Caco-2 (cell line): ENCODE data around the gene CRNKL1. TPM values are rescaled to one million over a fixed set of nuclear protein-coding genes. Genes with fewer than 3 reads are reported as not detected.

Source experiments
- BruUV-seq: library from RNA; stranded (reverse); fragments of 400-500 nt; replicated peaks from 2 replicates; lab custom pipeline; 2021; lab: Mats Ljungman, UMichigan
- CTCF ChIA-PET: fragments of 300-600 bp; sonication (Branson Sonifier 250); formaldehyde crosslinking; loops from one replicate; lab custom pipeline; 2022; ENCODE audit warnings: antibody characterized with exemption; lab: Charles Lee
- POLR2A ChIA-PET: fragments of 300-600 bp; sonication (Branson Sonifier 250); formaldehyde crosslinking; loops from one replicate; lab custom pipeline; 2022; ENCODE audit warnings: antibody characterized with exemption; lab: Charles Lee
- DNase-seq, 2 experiments: peaks; one replicate each; pipeline versions ENCODE4 v3.0.0 to v3.0.0-alpha.2; 2020 to 2022
- H3K27me3 ChIP-seq: replicated peaks from 2 replicates; pipeline ENCODE4 v1.6.0; 2011; ENCODE audit warnings: low read length; ENCODE audit not compliant: control insufficient read depth, insufficient read depth
- H3K36me3 ChIP-seq: 2 replicates; pipeline ENCODE4 v1.5.1; 2011; ENCODE audit warnings: low read length; ENCODE audit not compliant: control insufficient read depth, insufficient read depth
- H3K4me1 ChIP-seq: fragments of 250-450 bp; sonication (Bioruptor Pico); 2 replicates; pipeline ENCODE4 v1.5.1; 2020; ENCODE audit warnings: mild to moderate bottlenecking
- H3K4me3 ChIP-seq: 2 replicates; pipeline ENCODE4 v1.5.1; 2011; ENCODE audit warnings: low read depth, mild to moderate bottlenecking, control low read depth, low read length
- H3K9me3 ChIP-seq: fragments of 250-450 bp; sonication (Bioruptor Pico); 2 replicates; pipeline ENCODE4 v1.5.1; 2020; ENCODE audit warnings: mild to moderate bottlenecking, moderate library complexity
- H3K27ac Mint-ChIP-seq: one replicate; pipeline ENCODE4 v1.8.0; 2022; ENCODE audit warnings: mixed read lengths; ENCODE audit not compliant: unreplicated experiment
- H3K27me3 Mint-ChIP-seq: one replicate; pipeline ENCODE4 v1.8.0; 2022; ENCODE audit warnings: mixed read lengths; ENCODE audit not compliant: insufficient read depth, unreplicated experiment
- H3K36me3 Mint-ChIP-seq: one replicate; pipeline ENCODE4 v1.8.0; 2022; ENCODE audit warnings: mild to moderate bottlenecking, mixed read lengths; ENCODE audit not compliant: insufficient read depth, unreplicated experiment
- H3K4me1 Mint-ChIP-seq: one replicate; pipeline ENCODE4 v1.8.0; 2022; ENCODE audit warnings: low read depth, mixed read lengths; ENCODE audit not compliant: unreplicated experiment
- H3K4me3 Mint-ChIP-seq: one replicate; pipeline ENCODE4 v1.8.0; 2022; ENCODE audit warnings: mild to moderate bottlenecking, moderate library complexity, mixed read lengths; ENCODE audit not compliant: unreplicated experiment
- H3K9me3 Mint-ChIP-seq: one replicate; pipeline ENCODE4 v1.8.0; 2022; ENCODE audit warnings: mixed read lengths; ENCODE audit not compliant: unreplicated experiment
- intact Hi-C: fragments of 100-400 bp; cut with micrococcal nuclease; formaldehyde crosslinking; loops from one replicate; pipeline ENCODE4 v1.10.0; 2022; ENCODE audit not compliant: unreplicated experiment
- total RNA-seq: library from RNA; stranded (reverse); gene quantifications from 2 replicates; pipeline ENCODE4 v1.2.3, GENCODE V29; 2022
- TF ChIP-seq, protein P1 (sequence below), 2 experiments: fragments of 200-600 bp in 1 of 2; IDR thresholded peaks; 1 replicate in 1 of 2; 2 replicates in 1 of 2; pipeline versions ENCODE4 v1.5.1 to v1.8.0; 2011 to 2022; ENCODE audit warnings: antibody characterized with exemption in 1 of 2, control low read depth in 1 of 2, inconsistent platforms in 1 of 2, low read depth in 1 of 2, low read length in 1 of 2, mild to moderate bottlenecking in 1 of 2, moderate library complexity in 1 of 2; ENCODE audit not compliant: insufficient read depth in 1 of 2, severe bottlenecking in 1 of 2, unreplicated experiment in 1 of 2

The CRNKL1 gene
- total RNA-seq, 1 experiment from 2014 or later: 27.0 TPM

DNA sequence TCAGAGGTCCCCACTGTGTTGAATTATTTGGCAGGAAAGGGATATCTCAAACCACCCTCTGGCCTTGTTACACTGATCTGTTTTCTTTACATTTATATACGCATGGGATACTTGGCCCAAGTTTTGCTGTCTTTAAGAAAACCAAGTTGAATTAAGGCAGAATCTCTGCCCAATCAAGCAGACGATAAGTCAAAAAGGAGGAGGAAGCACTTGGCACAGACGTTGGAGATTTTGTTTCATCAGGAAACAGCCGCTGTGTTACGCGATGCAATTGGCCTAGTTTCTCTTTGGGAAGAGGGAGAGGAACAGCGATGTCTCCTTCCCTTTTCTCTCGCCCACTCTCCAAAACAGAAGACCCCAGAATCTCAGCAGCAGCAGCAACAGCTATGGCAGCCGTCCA lies 55.3 kb downstream of the CRNKL1 start:
- no peak overlapping the region for H3K27ac Mint-ChIP-seq
- intact Hi-C loops: no loop called here

DNA sequence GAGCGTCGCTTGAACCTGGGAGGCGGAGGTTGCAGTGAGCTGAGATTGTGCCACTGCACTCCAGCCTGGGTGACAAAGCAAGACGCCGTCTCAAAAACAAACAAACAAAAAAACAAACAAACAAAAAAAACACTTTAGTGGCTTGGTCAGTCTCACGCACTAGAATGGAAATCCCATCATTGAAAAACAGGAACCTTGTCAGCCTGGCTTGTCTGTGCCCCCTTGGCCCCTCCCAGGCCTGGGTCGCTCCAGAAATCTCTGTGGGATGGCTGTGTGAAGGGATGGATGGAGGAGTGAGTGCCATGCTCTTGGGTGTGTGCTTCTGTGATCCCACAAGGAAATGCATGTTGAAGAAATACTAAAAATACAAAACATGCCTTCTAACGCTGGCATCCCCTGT lies 56.0 kb downstream of the CRNKL1 start:
- DNase-seq: no peak
- intact Hi-C loops: no loop called here
- TF ChIP-seq, protein P1, sequence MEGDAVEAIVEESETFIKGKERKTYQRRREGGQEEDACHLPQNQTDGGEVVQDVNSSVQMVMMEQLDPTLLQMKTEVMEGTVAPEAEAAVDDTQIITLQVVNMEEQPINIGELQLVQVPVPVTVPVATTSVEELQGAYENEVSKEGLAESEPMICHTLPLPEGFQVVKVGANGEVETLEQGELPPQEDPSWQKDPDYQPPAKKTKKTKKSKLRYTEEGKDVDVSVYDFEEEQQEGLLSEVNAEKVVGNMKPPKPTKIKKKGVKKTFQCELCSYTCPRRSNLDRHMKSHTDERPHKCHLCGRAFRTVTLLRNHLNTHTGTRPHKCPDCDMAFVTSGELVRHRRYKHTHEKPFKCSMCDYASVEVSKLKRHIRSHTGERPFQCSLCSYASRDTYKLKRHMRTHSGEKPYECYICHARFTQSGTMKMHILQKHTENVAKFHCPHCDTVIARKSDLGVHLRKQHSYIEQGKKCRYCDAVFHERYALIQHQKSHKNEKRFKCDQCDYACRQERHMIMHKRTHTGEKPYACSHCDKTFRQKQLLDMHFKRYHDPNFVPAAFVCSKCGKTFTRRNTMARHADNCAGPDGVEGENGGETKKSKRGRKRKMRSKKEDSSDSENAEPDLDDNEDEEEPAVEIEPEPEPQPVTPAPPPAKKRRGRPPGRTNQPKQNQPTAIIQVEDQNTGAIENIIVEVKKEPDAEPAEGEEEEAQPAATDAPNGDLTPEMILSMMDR (IDR thresholded peaks at IDR 0.05; ENCODE audit: insufficient read depth in 1 of 2, low read depth in 1 of 2, low read length in 1 of 2, severe bottlenecking in 1 of 2, unreplicated experiment in 1 of 2): no peak
- no TSS peak for BruUV-seq
- no peaks in the 10 kb centered on the region for H3K27me3 Mint-ChIP-seq
- no peak overlapping the region for H3K4me3 Mint-ChIP-seq
- POLR2A ChIA-PET: no interaction called here
- H3K27ac Mint-ChIP-seq: no peak overlapping the region
- peaks cover 9% of the 10 kb centered on the region for H3K36me3 ChIP-seq
- peaks cover 70% of the 10 kb centered on the region for H3K36me3 Mint-ChIP-seq
- H3K9me3 ChIP-seq: no peaks in the 10 kb centered on the region
- H3K4me1 ChIP-seq: peaks cover 35% of the 10 kb centered on the region
- H3K4me3 ChIP-seq: no peak overlapping the region
- CTCF ChIA-PET: no interaction called here
- no peaks in the 10 kb centered on the region for H3K9me3 Mint-ChIP-seq
- H3K27me3 ChIP-seq: no peaks in the 10 kb centered on the region
- H3K4me1 Mint-ChIP-seq: peaks cover 26% of the 10 kb centered on the region

More for the DNA sequence above, 55.3 kb downstream of the CRNKL1 start:
- POLR2A ChIA-PET: no interaction called here
- Histone ChIP-seq H3K4me3 (no peak overlapping the region), H3K36me3 (peaks cover 8% of the 10 kb centered on the region), H3K9me3 (no peaks in the 10 kb centered on the region), H3K27me3 (no peaks in the 10 kb centered on the region), H3K4me1 (peaks cover 28% of the 10 kb centered on the region)
- CTCF ChIA-PET: no interaction called here
- no peaks in the 10 kb centered on the region for H3K27me3 Mint-ChIP-seq
- no peak for DNase-seq
- TF ChIP-seq, protein P1 (IDR thresholded peaks at IDR 0.05; ENCODE audit: insufficient read depth in 1 of 2, low read depth in 1 of 2, low read length in 1 of 2, severe bottlenecking in 1 of 2, unreplicated experiment in 1 of 2): no peak
- no TSS peak for BruUV-seq
- H3K36me3 Mint-ChIP-seq: peaks cover 73% of the 10 kb centered on the region
- H3K9me3 Mint-ChIP-seq: no peaks in the 10 kb centered on the region
- peaks cover 19% of the 10 kb centered on the region for H3K4me1 Mint-ChIP-seq
- no peak overlapping the region for H3K4me3 Mint-ChIP-seq

DNA sequence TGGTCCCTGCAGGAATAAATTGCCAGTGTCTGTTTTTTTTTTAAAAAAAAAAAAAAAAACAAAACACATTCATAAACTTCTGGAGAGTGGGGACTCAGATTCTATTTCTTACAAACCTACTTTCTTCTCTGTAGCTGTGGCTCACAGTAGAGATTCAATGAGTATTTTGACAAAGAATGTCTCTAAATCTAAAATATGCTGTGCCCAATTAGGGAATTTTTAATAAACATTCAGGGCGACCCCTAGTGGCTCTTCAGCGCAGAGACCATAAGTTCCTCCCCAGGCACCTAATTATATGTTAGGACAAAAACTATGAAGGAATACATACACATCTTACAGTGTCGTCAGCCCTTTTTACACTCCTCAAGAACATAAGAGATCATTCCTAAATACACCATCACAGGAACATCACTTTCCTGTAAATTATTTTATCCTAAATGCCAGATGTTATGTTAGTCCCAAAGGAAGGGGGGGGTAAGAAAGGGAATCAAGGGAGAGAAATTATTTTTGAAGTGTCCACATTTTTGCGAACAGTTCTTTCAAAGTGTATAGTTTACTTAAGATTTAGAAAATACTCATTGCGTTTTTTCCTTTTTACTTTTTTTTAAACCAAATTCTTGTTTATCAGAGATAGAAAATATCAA lies 56.9 kb downstream of the CRNKL1 start:
- H3K9me3 ChIP-seq: no peaks in the 10 kb centered on the region
- H3K36me3 Mint-ChIP-seq: peaks cover 65% of the 10 kb centered on the region
- peaks cover 32% of the 10 kb centered on the region for H3K4me1 Mint-ChIP-seq
- peak overlapping the region; percentile 81 for H3K27ac Mint-ChIP-seq
- H3K36me3 ChIP-seq: peaks cover 8% of the 10 kb centered on the region
- ChIA-PET POLR2A (interaction anchor here (0.7 kb wide), 1 partner anchor 273 kb away, joined by 5 read pairs; no protein-coding TSS in a partner anchor), CTCF (no interaction called here)
- intact Hi-C loops: loop anchor here (1.0 to 2.0 kb wide), 5 partner anchors 31 to 307 kb away; no protein-coding TSS in a partner anchor
- H3K9me3 Mint-ChIP-seq: no peaks in the 10 kb centered on the region
- peak in 1 of 2 experiments; percentile 37 for DNase-seq
- no peaks in the 10 kb centered on the region for H3K27me3 Mint-ChIP-seq
- H3K4me3 ChIP-seq: no peak overlapping the region
- TF ChIP-seq, protein P1 (IDR thresholded peaks at IDR 0.05; ENCODE audit: insufficient read depth in 1 of 2, low read depth in 1 of 2, low read length in 1 of 2, severe bottlenecking in 1 of 2, unreplicated experiment in 1 of 2): peak; percentile 79 to 86
- H3K27me3 ChIP-seq: no peaks in the 10 kb centered on the region
- H3K4me1 ChIP-seq: peaks cover 44% of the 10 kb centered on the region
- BruUV-seq: no TSS peak
- H3K4me3 Mint-ChIP-seq: no peak overlapping the region
